Measurements from ENCODE around the gene ANKH.

DNA sequence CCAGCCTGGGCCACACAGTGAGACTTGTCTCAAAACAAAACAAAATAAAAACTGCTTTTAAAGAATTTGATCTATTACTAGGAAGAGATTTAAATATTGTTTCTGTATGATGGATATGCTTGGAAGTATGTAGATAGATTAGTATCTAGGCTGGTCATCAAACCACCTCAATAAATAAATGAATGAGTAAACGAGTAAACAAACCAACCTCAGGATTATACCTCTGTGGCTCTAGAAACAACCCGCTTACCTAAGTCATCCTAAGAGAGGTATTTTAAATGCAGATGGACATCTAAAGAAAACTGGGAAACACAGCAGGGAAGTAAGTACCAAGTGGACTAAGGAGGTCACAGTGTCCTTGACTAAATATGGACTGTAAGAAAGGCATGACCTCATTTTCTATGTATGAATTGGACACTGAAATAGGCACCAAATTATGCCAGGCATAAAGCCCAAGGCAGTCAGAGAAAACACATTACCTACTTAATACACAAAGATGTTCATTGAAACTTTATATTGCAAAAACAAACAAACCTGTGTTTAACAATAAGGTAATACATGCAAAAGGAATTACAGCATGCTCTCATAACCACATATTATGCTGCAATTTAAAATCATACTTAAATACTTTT lies 7.3 kb downstream of the ANKH start:
- TF ChIP-seq EZH2 (IDR thresholded peaks at IDR 0.05) = no peak
- TF ChIP-seq, protein P1, sequence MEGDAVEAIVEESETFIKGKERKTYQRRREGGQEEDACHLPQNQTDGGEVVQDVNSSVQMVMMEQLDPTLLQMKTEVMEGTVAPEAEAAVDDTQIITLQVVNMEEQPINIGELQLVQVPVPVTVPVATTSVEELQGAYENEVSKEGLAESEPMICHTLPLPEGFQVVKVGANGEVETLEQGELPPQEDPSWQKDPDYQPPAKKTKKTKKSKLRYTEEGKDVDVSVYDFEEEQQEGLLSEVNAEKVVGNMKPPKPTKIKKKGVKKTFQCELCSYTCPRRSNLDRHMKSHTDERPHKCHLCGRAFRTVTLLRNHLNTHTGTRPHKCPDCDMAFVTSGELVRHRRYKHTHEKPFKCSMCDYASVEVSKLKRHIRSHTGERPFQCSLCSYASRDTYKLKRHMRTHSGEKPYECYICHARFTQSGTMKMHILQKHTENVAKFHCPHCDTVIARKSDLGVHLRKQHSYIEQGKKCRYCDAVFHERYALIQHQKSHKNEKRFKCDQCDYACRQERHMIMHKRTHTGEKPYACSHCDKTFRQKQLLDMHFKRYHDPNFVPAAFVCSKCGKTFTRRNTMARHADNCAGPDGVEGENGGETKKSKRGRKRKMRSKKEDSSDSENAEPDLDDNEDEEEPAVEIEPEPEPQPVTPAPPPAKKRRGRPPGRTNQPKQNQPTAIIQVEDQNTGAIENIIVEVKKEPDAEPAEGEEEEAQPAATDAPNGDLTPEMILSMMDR (IDR thresholded peaks at IDR 0.05) = no peak

All from neural progenitor cell (in vitro differentiated cells).